Stimulated activated CD8-positive, alpha-beta memory T cell treated with anti-CD3 and anti-CD28 coated beads, Interleukin-7, amount 100 ng/mL, for 24 hours (primary cell): Measurements from ENCODE around the gene TMEM108.

Experiments
- DNase-seq: peaks from one replicate; pipeline ENCODE4 v3.0.0-alpha.2; 2020; ENCODE audit warnings: low read depth

TMEM108 gene

GRCh38 chr3:133119176-133119575 lies 81.0 kb downstream of the TMEM108 start:
- no peak for DNase-seq

GRCh38 chr3:133121450-133121849 lies 83.3 kb downstream of the TMEM108 start:
- DNase-seq = no peak

GRCh38 chr3:133123636-133124035 lies 85.4 kb downstream of the TMEM108 start:
- no peak for DNase-seq

GRCh38 chr3:133124511-133124910 lies 86.3 kb downstream of the TMEM108 start:
- no peak for DNase-seq

- no peak for DNase-seq
Observed at GRCh38 chr3:133125171-133125570, 87.0 kb downstream of the TMEM108 start.

GRCh38 chr3:133125802-133126201 lies 87.6 kb downstream of the TMEM108 start:
- no peak for DNase-seq

- DNase-seq = no peak
Observed at GRCh38 chr3:133127381-133127780, 89.2 kb downstream of the TMEM108 start.

GRCh38 chr3:133130168-133130567 lies 92.0 kb downstream of the TMEM108 start:
- DNase-seq = no peak

- DNase-seq = no peak
Observed at GRCh38 chr3:133135306-133135705, 97.1 kb downstream of the TMEM108 start.

- no peak for DNase-seq
Observed at GRCh38 chr3:133136114-133137041, 98.2 kb downstream of the TMEM108 start.

- DNase-seq = no peak
Observed at GRCh38 chr3:133137042-133137996, 99.1 kb downstream of the TMEM108 start.

GRCh38 chr3:133138017-133138416 lies 99.8 kb downstream of the TMEM108 start:
- DNase-seq = no peak

- DNase-seq = no peak
Observed at GRCh38 chr3:133152056-133152455, 113.9 kb downstream of the TMEM108 start.

GRCh38 chr3:133152681-133153220 lies 114.6 kb downstream of the TMEM108 start:
- no peak for DNase-seq

- no peak for DNase-seq
Observed at GRCh38 chr3:133153382-133153781, 115.2 kb downstream of the TMEM108 start.

- DNase-seq = no peak
Observed at GRCh38 chr3:133157716-133158115, 119.5 kb downstream of the TMEM108 start.

- DNase-seq = no peak
Observed at GRCh38 chr3:133158686-133159085, 120.5 kb downstream of the TMEM108 start.

- DNase-seq = no peak
Observed at GRCh38 chr3:133159498-133160475, 121.6 kb downstream of the TMEM108 start.

- DNase-seq = no peak
Observed at GRCh38 chr3:133161656-133162055, 123.5 kb downstream of the TMEM108 start.

- no peak for DNase-seq
Observed at GRCh38 chr3:133162265-133162664, 124.1 kb downstream of the TMEM108 start.

- DNase-seq = no peak
Observed at GRCh38 chr3:133162670-133163305, 124.6 kb downstream of the TMEM108 start.
